HEK293 (cell line): ENCODE measurements around the gene GPT2.
A peak's percentile ranks its signal among the peaks of the same experiment; 100 is the strongest.

Experiments
- CTCF ChIA-PET: fragments of 350-600 bp; formaldehyde crosslinking; extraction: SDS; loops from one replicate; lab custom pipeline; 2021; ENCODE audit warnings: antibody characterized with exemption; lab: Yijun Ruan, JAX
- POLR2A ChIA-PET: fragments of 300-600 bp; formaldehyde crosslinking; extraction: SDS; loops from one replicate; lab custom pipeline; 2020; ENCODE audit warnings: antibody characterized with exemption, inconsistent platforms; lab: Yijun Ruan, JAX
- H3K27ac ChIP-seq: fragments of 200-500 bp; sonication (Bioruptor generic); 2 replicates; pipeline ENCODE4 v1.5.1; 2014; ENCODE audit warnings: low read depth, low read length, control low read depth, inconsistent platforms; ENCODE audit errors: extremely low read depth
- H3K36me3 ChIP-seq, 2 experiments: fragments of 200-500 bp in 1 of 2; sonication (Bioruptor generic) in 1 of 2; 1 replicate in 1 of 2; 2 replicates in 1 of 2; pipeline ENCODE4 v1.5.1; 2014 to 2017; ENCODE audit warnings: inconsistent platforms in 2 of 2, low read length in 2 of 2; ENCODE audit not compliant: control insufficient read depth in 2 of 2, insufficient read depth in 1 of 2
- H3K4me1 ChIP-seq: fragments of 200-500 bp; sonication (Bioruptor generic); 2 replicates; pipeline ENCODE4 v1.5.1; 2014; ENCODE audit warnings: mild to moderate bottlenecking, low read length, inconsistent platforms; ENCODE audit not compliant: control insufficient read depth, insufficient read depth
- H3K4me3 ChIP-seq: 2 replicates; pipeline ENCODE4 v1.5.1; 2011; ENCODE audit warnings: low read depth, mild to moderate bottlenecking, control low read depth, low read length, moderate library complexity
- H3K9me3 ChIP-seq: fragments of 200-500 bp; sonication (Bioruptor generic); 2 replicates; pipeline ENCODE4 v1.5.1; 2014; ENCODE audit warnings: low read depth, low read length, inconsistent platforms; ENCODE audit not compliant: control insufficient read depth, insufficient read depth
- HOXC10 ChIP-seq: sonication (generic); formaldehyde crosslinking; IDR thresholded peaks from 2 replicates; pipeline ENCODE4 v1.8.1; 2023; ENCODE audit warnings: mild to moderate bottlenecking, missing genetic modification reagents
- PRDM1 ChIP-seq: fragments of 450-650 bp; formaldehyde crosslinking; IDR thresholded peaks from 2 replicates; pipeline ENCODE4; 2016; ENCODE audit warnings: missing biosample characterization, missing genetic modification characterization
- ZFHX2 ChIP-seq: fragments of 450-650 bp; formaldehyde crosslinking; conservative IDR thresholded peaks from 2 replicates; pipeline ENCODE4 v1.5.1; 2016; ENCODE audit warnings: missing biosample characterization, missing genetic modification characterization
- ZFP37 ChIP-seq: fragments of 450-650 bp; formaldehyde crosslinking; IDR thresholded peaks from 2 replicates; pipeline ENCODE4 v1.5.1; 2016; ENCODE audit warnings: missing biosample characterization, missing genetic modification characterization
- ZIC2 ChIP-seq: fragments of 450-650 bp; formaldehyde crosslinking; IDR thresholded peaks from 2 replicates; pipeline ENCODE4 v1.5.1; 2016; ENCODE audit warnings: missing biosample characterization, missing genetic modification characterization
- ZNF10 ChIP-seq: fragments of 450-650 bp; formaldehyde crosslinking; IDR thresholded peaks from 2 replicates; pipeline ENCODE4 v1.5.1; 2017; ENCODE audit warnings: missing biosample characterization, missing genetic modification characterization
- ZNF112 ChIP-seq: fragments of 450-650 bp; formaldehyde crosslinking; IDR thresholded peaks from 2 replicates; pipeline ENCODE4 v1.5.0; 2017; ENCODE audit warnings: missing biosample characterization, missing genetic modification characterization
- ZNF184 ChIP-seq: fragments of 450-650 bp; IDR thresholded peaks from 2 replicates; pipeline ENCODE4 v1.5.1; 2018; ENCODE audit warnings: missing biosample characterization, mild to moderate bottlenecking, missing genetic modification characterization
- ZNF324 ChIP-seq: fragments of 450-650 bp; formaldehyde crosslinking; IDR thresholded peaks from 2 replicates; pipeline ENCODE4 v1.5.1; 2016; ENCODE audit warnings: missing biosample characterization, missing genetic modification characterization
- ZNF354C ChIP-seq: fragments of 450-650 bp; formaldehyde crosslinking; IDR thresholded peaks from 2 replicates; pipeline ENCODE4 v1.5.1; 2016; ENCODE audit warnings: missing biosample characterization, missing genetic modification characterization, low read depth, borderline replicate concordance
- ZNF362 ChIP-seq: fragments of 450-650 bp; formaldehyde crosslinking; IDR thresholded peaks from 2 replicates; pipeline ENCODE4 v1.5.1; 2016; ENCODE audit warnings: missing biosample characterization, missing genetic modification characterization
- ZNF398 ChIP-seq: fragments of 450-650 bp; formaldehyde crosslinking; IDR thresholded peaks from 2 replicates; pipeline ENCODE4 v1.5.1; 2017; ENCODE audit warnings: missing biosample characterization, missing genetic modification characterization
- ZNF404 ChIP-seq: fragments of 450-650 bp; formaldehyde crosslinking; IDR thresholded peaks from 2 replicates; pipeline ENCODE4 v1.5.1; 2017; ENCODE audit warnings: missing biosample characterization, missing genetic modification characterization
- ZNF513 ChIP-seq: fragments of 450-650 bp; IDR thresholded peaks from 2 replicates; pipeline ENCODE4 v1.5.1; 2018; ENCODE audit warnings: missing biosample characterization, missing genetic modification characterization
- ZNF560 ChIP-seq: fragments of 450-650 bp; formaldehyde crosslinking; IDR thresholded peaks from 2 replicates; pipeline ENCODE4 v1.5.1; 2017; ENCODE audit warnings: missing biosample characterization, missing genetic modification characterization, borderline replicate concordance
- ZNF580 ChIP-seq: fragments of 450-650 bp; formaldehyde crosslinking; IDR thresholded peaks from 2 replicates; pipeline ENCODE4 v1.5.1; 2016; ENCODE audit warnings: missing biosample characterization, missing genetic modification characterization
- ZNF626 ChIP-seq: fragments of 450-650 bp; sonication (Bioruptor Pico); formaldehyde crosslinking; IDR thresholded peaks from 2 replicates; pipeline ENCODE4 v1.5.1; 2018; ENCODE audit warnings: missing biosample characterization, missing genetic modification characterization, inconsistent platforms
- ZNF785 ChIP-seq: fragments of 450-650 bp; formaldehyde crosslinking; IDR thresholded peaks from 2 replicates; pipeline ENCODE4 v1.5.1; 2016; ENCODE audit warnings: missing biosample characterization, missing genetic modification characterization
- ZSCAN30 ChIP-seq: fragments of 450-650 bp; IDR thresholded peaks from 2 replicates; pipeline ENCODE4 v1.5.1; 2018; ENCODE audit warnings: missing biosample characterization, mild to moderate bottlenecking, missing genetic modification characterization, moderate library complexity

The GPT2 gene

GRCh38 chr16:46889245-46889941 is 5.2 kb downstream of the GPT2 start:
- TF ChIP-seq ZNF398 (tag by site-specific recombination) (no peak), ZNF362 (tag by site-specific recombination) (0 out of 2 replicates have a peak, but pooled peaks have one; percentile 19), ZSCAN30 (tag by site-specific recombination) (no peak), ZNF513 (tag by site-specific recombination) (no peak), ZNF354C (no peak)
- POLR2A ChIA-PET: interaction anchor here (0.7 to 1.2 kb wide), 3 partner anchors 14 to 203 kb away, joined by 3 to 7 read pairs (median 3); no protein-coding TSS in a partner anchor
- H3K4me3 ChIP-seq: no peak overlapping the region
- peaks cover 6% of the 10 kb centered on the region; the same call in 1 of the 2 replicates for H3K4me1 ChIP-seq
- no peaks in the 10 kb centered on the region for H3K9me3 ChIP-seq
- CTCF ChIA-PET: interaction anchor here (0.6 to 1.1 kb wide), 2 partner anchors 11 to 216 kb away, joined by 6 read pairs; no protein-coding TSS in a partner anchor
- peaks cover 0 to 28% of the 10 kb centered on the region in 2 experiments; a peak in 2 of 3 replicates for H3K36me3 ChIP-seq
- no peak overlapping the region for H3K27ac ChIP-seq

- H3K4me1 ChIP-seq: peaks cover 6% of the 10 kb centered on the region; the same call in 1 of the 2 replicates
- no peak for TF ChIP-seq ZNF324 (tag by site-specific recombination)
- TF ChIP-seq ZIC2 (tag by site-specific recombination): no peak
- no peak for TF ChIP-seq ZNF513 (tag by site-specific recombination)
- 0 out of 2 replicates have a peak, but pooled peaks have one; percentile 11 for TF ChIP-seq PRDM1 (tag by site-specific recombination)
- TF ChIP-seq ZNF580 (tag by site-specific recombination): no peak
- TF ChIP-seq, all 188 proteins: peak for 1
- Histone ChIP-seq H3K27ac (no peak overlapping the region), H3K9me3 (no peaks in the 10 kb centered on the region), H3K36me3 (peaks cover 0 to 28% of the 10 kb centered on the region in 2 experiments; a peak in 2 of 3 replicates), H3K4me3 (no peak overlapping the region)
- CTCF ChIA-PET: interaction anchor here (1.1 kb wide), 1 partner anchor 216 kb away, joined by 6 read pairs; no protein-coding TSS in a partner anchor
- POLR2A ChIA-PET: no interaction called here
Measured at GRCh38 chr16:46889942-46890300, 5.8 kb downstream of the GPT2 start.

GRCh38 chr16:46891910-46892309 is 7.7 kb downstream of the GPT2 start:
- POLR2A ChIA-PET: no interaction called here
- TF ChIP-seq ZNF560 (no peak), ZNF184 (tag by site-specific recombination) (no peak), ZFP37 (tag by site-specific recombination) (no peak), ZNF10 (no peak), ZNF626 (tag by site-specific recombination) (no peak), ZNF112 (no peak), HOXC10 (no peak), ZNF785 (tag by site-specific recombination) (no peak), ZNF404 (no peak), ZFHX2 (tag by site-specific recombination) (no peak)
- TF ChIP-seq, all 188 proteins: peak for 0
- Histone ChIP-seq H3K9me3 (no peaks in the 10 kb centered on the region), H3K36me3 (peaks cover 0 to 20% of the 10 kb centered on the region in 2 experiments; a peak in 2 of 3 replicates), H3K4me1 (no peaks in the 10 kb centered on the region), H3K4me3 (no peak overlapping the region), H3K27ac (no peak overlapping the region)
- CTCF ChIA-PET: interaction anchor here (1.4 kb wide), 1 partner anchor 16 kb away, joined by 7 read pairs; no protein-coding TSS in a partner anchor
